ENCODE results near the gene COMMD6. TPM values are rescaled to one million over a fixed set of nuclear protein-coding genes. Genes with fewer than 3 reads are reported as not detected.

COMMD6 gene
- total RNA-seq, 1 donor from 2014 or later = 174 TPM

- TF ChIP-seq CTCF (IDR thresholded peaks at IDR 0.05) = no peak
- no peak overlapping the region for H3K4me3 Mint-ChIP-seq
- CTCF ChIA-PET = no interaction called here
- no peak for DNase-seq
- peaks cover 3% of the 10 kb centered on the region for H3K36me3 Mint-ChIP-seq (ENCODE audit: low read depth)
- no peak overlapping the region for H3K27ac Mint-ChIP-seq
- intact Hi-C loops (cut with micrococcal nuclease) = loop anchor here (5.0 kb wide), 2 partner anchors 1258 to 1447 kb away; partner anchors contain the start of gene CLN5
- ATAC-seq (ENCODE audit: low read depth) = no peak
- H3K9me3 Mint-ChIP-seq = no peaks in the 10 kb centered on the region
- peaks cover 9% of the 10 kb centered on the region for H3K4me1 Mint-ChIP-seq
- no peaks in the 10 kb centered on the region for H3K27me3 Mint-ChIP-seq
- POLR2A ChIA-PET = no interaction called here
These were observed 7.2 kb upstream of the COMMD6 start for GRCh38 chr13:75544681-75545330.

- Mint-ChIP-seq H3K27ac (no peak overlapping the region), H3K4me1 (peaks cover 12% of the 10 kb centered on the region), H3K9me3 (no peaks in the 10 kb centered on the region), H3K4me3 (no peak overlapping the region), H3K36me3 (ENCODE audit: low read depth) (peaks cover 7% of the 10 kb centered on the region), H3K27me3 (no peaks in the 10 kb centered on the region)
- intact Hi-C loops (cut with micrococcal nuclease) = no loop called here
- no peak for TF ChIP-seq CTCF (IDR thresholded peaks at IDR 0.05)
- ChIA-PET CTCF (no interaction called here), POLR2A (no interaction called here)
- no peak for DNase-seq
- ATAC-seq (ENCODE audit: low read depth) = no peak
These were observed 4.3 kb upstream of the COMMD6 start for GRCh38 chr13:75541961-75542360.

GRCh38 chr13:75541287-75541686 is 3.6 kb upstream of the COMMD6 start:
- Mint-ChIP-seq H3K4me3 (no peak overlapping the region), H3K9me3 (no peaks in the 10 kb centered on the region), H3K27me3 (no peaks in the 10 kb centered on the region), H3K4me1 (peaks cover 19% of the 10 kb centered on the region), H3K36me3 (ENCODE audit: low read depth) (peaks cover 7% of the 10 kb centered on the region), H3K27ac (no peak overlapping the region)
- intact Hi-C loops (cut with micrococcal nuclease) = no loop called here
- no peak for DNase-seq
- no peak for ATAC-seq (ENCODE audit: low read depth)
- CTCF ChIA-PET = no interaction called here
- POLR2A ChIA-PET = no interaction called here
- no peak for TF ChIP-seq CTCF (IDR thresholded peaks at IDR 0.05)

GRCh38 chr13:75533861-75534260 is 3.8 kb downstream of the COMMD6 start:
- no peaks in the 10 kb centered on the region for H3K27me3 Mint-ChIP-seq
- no peak for ATAC-seq (ENCODE audit: low read depth)
- peaks cover 48% of the 10 kb centered on the region for H3K36me3 Mint-ChIP-seq (ENCODE audit: low read depth)
- intact Hi-C loops (cut with micrococcal nuclease) = no loop called here
- ChIA-PET CTCF (no interaction called here), POLR2A (interaction anchor here (0.6 kb wide), 1 partner anchor 16 kb away, joined by 3 read pairs; no protein-coding TSS in a partner anchor)
- no peak overlapping the region for H3K27ac Mint-ChIP-seq
- DNase-seq = no peak
- H3K4me1 Mint-ChIP-seq = peaks cover 51% of the 10 kb centered on the region
- no peak overlapping the region for H3K4me3 Mint-ChIP-seq
- no peak for TF ChIP-seq CTCF (IDR thresholded peaks at IDR 0.05)
- H3K9me3 Mint-ChIP-seq = no peaks in the 10 kb centered on the region

GRCh38 chr13:75530549-75530961 is 7.1 kb downstream of the COMMD6 start:
- CTCF ChIA-PET = no interaction called here
- intact Hi-C loops (cut with micrococcal nuclease) = no loop called here
- ATAC-seq (ENCODE audit: low read depth) (no peak), DNase-seq (no peak)
- POLR2A ChIA-PET = no interaction called here
- TF ChIP-seq CTCF (IDR thresholded peaks at IDR 0.05) = no peak
- Mint-ChIP-seq H3K27me3 (no peaks in the 10 kb centered on the region), H3K36me3 (ENCODE audit: low read depth) (peaks cover 64% of the 10 kb centered on the region), H3K4me3 (no peak overlapping the region), H3K4me1 (peaks cover 30% of the 10 kb centered on the region), H3K9me3 (no peaks in the 10 kb centered on the region), H3K27ac (no peak overlapping the region)
